LNCaP clone FGC (cell line): ENCODE measurements around the gene CX3CR1.

ENCODE experiments used
- DNase-seq: peaks from one replicate; pipeline ENCODE4 v3.0.0-alpha.2; 2011; ENCODE audit warnings: low read depth
- H3K4me3 ChIP-seq: 2 replicates; pipeline ENCODE4 v1.5.1; 2011; ENCODE audit warnings: mild to moderate bottlenecking, low read depth, low read length, control low read depth
- CTCF ChIP-seq: IDR thresholded peaks from 2 replicates; pipeline ENCODE4 v1.5.1; 2012; ENCODE audit warnings: mild to moderate bottlenecking; ENCODE audit not compliant: control insufficient read depth, insufficient read depth; ENCODE audit errors: extremely low read depth

Gene CX3CR1

GRCh38 chr3:39302178-39302577, 22.3 kb upstream of the CX3CR1 start:
- no peak overlapping the region for H3K4me3 ChIP-seq
- no peak for TF ChIP-seq CTCF
- DNase-seq = no peak

- DNase-seq = no peak
- no peak for TF ChIP-seq CTCF
- no peak overlapping the region for H3K4me3 ChIP-seq
Measured at GRCh38 chr3:39299279-39299678, 19.4 kb upstream of the CX3CR1 start.

GRCh38 chr3:39296197-39297077, 16.6 kb upstream of the CX3CR1 start:
- DNase-seq = no peak
- no peak for TF ChIP-seq CTCF
- no peak overlapping the region for H3K4me3 ChIP-seq

GRCh38 chr3:39295184-39295775, 15.4 kb upstream of the CX3CR1 start:
- no peak for DNase-seq
- no peak for TF ChIP-seq CTCF
- no peak overlapping the region for H3K4me3 ChIP-seq

- DNase-seq = no peak
- no peak overlapping the region for H3K4me3 ChIP-seq
- TF ChIP-seq CTCF = no peak
Measured at GRCh38 chr3:39294446-39295183, 14.8 kb upstream of the CX3CR1 start.

- no peak for DNase-seq
- no peak overlapping the region for H3K4me3 ChIP-seq
- TF ChIP-seq CTCF = no peak
Measured at GRCh38 chr3:39292961-39293360, 13.1 kb upstream of the CX3CR1 start.
